Mammary microvascular endothelial cell (primary cell): ENCODE measurements around the gene TTC32. TPM values are rescaled to one million over a fixed set of nuclear protein-coding genes. Genes with fewer than 3 reads are reported as not detected.

Experiments used
- total RNA-seq: library from RNA; depleted of rRNA; stranded (reverse); fragments of >200 nt; gene quantifications from 2 replicates; pipeline ENCODE4 v1.2.3, GENCODE V29; 2015

The TTC32 gene
- 1.7 and 3.7 TPM in 2 replicates for total RNA-seq

DNA sequence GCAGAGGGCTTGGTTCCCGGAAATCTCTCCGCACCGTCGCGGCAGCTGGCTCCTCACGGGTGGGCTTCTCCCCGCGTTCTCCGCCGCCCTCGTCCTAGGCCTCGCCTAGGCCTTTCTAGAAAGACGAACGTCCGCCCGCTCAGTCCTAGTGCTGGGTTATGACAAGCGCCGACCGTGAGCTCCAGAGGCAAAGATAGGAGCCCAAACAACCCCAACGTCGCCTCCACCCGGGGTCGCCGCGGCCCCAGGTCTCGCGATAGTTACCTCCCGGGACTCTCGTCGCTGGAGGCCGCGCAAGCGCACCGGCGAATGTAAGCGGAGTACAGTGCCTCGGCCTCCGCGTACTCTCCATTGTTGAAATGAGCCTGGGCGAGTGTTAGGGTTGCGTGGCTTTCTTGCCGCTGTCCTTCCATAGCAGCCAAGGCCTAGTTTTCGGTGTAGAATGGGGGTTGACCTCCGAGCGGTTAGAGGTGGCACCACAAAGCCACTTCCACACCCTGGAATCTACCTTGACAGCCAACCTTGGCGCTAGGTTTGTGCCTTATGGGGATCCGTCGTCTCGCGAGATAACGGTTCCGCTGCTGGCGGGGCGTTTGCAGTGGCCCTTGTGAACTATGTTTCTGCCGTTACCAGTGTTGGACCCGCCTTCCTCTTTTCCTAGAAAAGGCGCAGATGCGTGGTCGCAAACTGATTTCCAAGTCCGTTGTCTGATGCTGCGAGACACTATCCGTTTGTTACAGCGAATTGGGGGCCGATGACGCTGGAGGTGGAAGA, at the start of gene TTC32:
Gene TTC32 (minus strand): TSS at position 542 of the 774 bp plus-strand sequence. CDS start 129 bp downstream, at position 413.

Other genes with a start within 250 kb of the TTC32 start
- gene WDR35, start 88.1 kb upstream of the TTC32 start, total RNA-seq = 3.9 and 5.4 TPM in 2 replicates
- 4.0 and 4.1 TPM in 2 replicates for gene MATN3, start 110.7 kb upstream of the TTC32 start, total RNA-seq
- 86.7 and 102 TPM in 2 replicates for gene LAPTM4A, start 149.6 kb upstream of the TTC32 start, total RNA-seq